IPS-18c (cell line): ENCODE results near the gene SPSB2.
"Not testable (repeated sequence)": the region's sequence is repeated elsewhere in the genome, so short reads cannot be mapped to it uniquely, and the experiment has no call there.

Experiments
- H3K4me3 ChIP-seq: 2 replicates; pipeline ENCODE4 v1.7.0; 2013; ENCODE audit warnings: low read depth, mild to moderate bottlenecking, low read length, moderate library complexity; ENCODE audit not compliant: insufficient read depth
- H3K9me3 ChIP-seq: one replicate; pipeline ENCODE4 v1.6.1; 2013; ENCODE audit warnings: mild to moderate bottlenecking, low read length, moderate library complexity; ENCODE audit not compliant: control insufficient read depth, insufficient read depth

The SPSB2 gene

GRCh38 chr12:6873094-6874014 lies at the start of gene SPSB2:
SPSB2 (minus strand) TSS chr12:6873303; CDS start chr12:6872901, 402 bp downstream.
- peaks cover 1% of the 10 kb centered on the region for H3K9me3 ChIP-seq
- H3K4me3 ChIP-seq = peak within 1 kb of the TSS; percentile 94

DNA sequence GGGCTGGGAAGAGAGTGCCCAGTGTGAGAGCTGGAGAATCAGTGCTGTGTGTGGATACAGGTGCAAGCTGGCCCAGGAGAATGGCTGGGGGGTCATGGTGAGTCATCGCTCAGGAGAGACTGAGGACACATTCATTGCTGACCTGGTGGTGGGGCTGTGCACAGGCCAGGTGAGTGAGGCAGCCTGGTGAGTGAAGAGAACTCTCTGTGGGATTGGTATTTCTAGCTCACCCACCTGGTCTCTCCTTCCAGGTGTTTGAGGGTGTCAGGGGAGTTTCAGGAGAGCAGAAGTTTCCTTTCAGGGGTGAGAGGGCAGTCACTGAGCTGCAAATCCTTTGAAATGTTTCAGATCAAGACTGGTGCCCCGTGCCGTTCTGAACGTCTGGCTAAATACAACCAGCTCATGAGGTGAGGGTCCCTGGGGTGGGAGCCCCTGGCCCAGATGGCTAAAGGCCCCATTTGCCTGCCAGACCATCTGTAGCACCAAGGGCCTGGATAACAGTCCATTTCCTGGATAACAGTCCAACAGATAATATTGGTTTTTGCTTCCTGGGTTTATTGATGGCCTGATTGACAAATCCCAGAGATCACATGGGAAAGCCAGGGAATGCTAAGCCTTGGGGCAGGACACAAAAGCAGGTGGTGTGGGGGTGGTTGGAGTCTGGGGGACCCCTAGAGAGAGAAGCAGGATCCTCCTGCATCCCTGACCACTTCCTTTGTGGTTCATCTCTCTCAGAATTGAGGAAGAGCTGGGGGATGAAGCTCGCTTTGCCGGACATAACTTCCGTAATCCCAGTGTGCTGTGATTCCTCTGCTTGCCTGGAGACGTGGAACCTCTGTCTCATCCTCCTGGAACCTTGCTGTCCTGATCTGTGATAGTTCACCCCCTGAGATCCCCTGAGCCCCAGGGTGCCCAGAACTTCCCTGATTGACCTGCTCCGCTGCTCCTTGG lies 49.2 kb upstream of the SPSB2 start:
- Histone ChIP-seq H3K9me3 (no peaks in the 10 kb centered on the region), H3K4me3 (no peak overlapping the region)

DNA sequence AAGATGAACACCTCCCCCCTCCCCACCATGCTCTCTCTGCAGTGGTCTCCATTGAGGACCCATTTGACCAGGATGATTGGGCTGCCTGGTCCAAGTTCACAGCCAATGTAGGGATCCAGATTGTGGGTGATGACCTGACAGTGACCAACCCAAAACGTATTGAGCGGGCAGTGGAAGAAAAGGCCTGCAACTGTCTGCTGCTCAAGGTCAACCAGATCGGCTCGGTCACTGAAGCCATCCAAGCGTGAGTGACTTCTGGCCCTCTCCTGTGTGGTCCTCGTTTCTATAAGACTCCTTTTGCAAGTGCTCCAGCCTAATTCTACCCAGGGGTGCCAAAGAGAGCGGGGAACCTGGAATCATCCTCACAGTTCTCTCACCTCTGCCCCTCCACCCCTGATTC lies 48.4 kb upstream of the SPSB2 start:
- Histone ChIP-seq H3K4me3 (no peak overlapping the region), H3K9me3 (no peaks in the 10 kb centered on the region)

DNA sequence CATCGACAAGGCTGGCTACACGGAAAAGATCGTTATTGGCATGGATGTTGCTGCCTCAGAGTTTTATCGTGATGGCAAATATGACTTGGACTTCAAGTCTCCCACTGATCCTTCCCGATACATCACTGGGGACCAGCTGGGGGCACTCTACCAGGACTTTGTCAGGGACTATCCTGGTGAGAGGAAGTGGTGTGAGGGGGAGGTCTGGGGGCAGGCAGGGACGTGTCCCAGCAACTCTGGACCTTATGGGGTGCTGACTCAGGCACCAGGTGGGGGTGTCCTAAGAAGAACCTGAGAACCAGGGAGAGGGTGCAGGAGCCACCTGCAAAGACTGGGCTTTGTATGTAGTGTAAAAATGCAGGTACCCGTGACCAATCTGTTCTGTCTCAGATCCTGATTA lies 46.5 kb upstream of the SPSB2 start:
- no peaks in the 10 kb centered on the region for H3K9me3 ChIP-seq
- H3K4me3 ChIP-seq = no peak overlapping the region

DNA sequence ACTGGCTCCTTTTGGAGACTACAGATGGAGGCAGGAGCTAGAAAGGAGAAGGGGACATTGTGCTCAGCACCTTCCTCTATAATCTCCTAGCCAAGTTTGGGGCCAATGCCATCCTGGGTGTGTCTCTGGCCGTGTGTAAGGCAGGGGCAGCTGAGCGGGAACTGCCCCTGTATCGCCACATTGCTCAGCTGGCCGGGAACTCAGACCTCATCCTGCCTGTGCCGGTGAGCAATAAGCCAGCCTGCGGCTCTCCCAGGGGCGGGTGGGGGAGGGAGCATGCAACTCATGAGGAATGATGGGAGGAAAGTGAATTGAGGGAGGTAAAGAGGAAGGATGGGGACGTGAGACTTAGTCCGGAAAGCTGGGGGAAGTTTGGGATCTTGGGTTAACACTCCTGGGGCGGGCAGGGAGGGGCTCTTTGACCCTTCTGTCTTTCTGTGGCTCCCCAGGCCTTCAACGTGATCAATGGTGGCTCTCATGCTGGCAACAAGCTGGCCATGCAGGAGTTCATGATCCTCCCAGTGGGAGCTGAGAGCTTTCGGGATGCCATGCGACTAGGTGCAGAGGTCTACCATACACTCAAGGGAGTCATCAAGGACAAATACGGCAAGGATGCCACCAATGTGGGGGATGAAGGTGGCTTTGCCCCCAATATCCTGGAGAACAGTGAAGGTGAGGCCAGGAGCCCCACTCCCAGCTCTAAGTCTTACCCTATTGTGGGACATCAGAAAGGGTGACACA lies 44.6 kb upstream of the SPSB2 start:
- no peaks in the 10 kb centered on the region for H3K9me3 ChIP-seq

GRCh38 chr12:6916426-6917200 lies 43.5 kb upstream of the SPSB2 start:
- no peaks in the 10 kb centered on the region for H3K9me3 ChIP-seq
- 0 out of 2 replicates have a peak overlapping the region, but pooled peaks have one; percentile 31 for H3K4me3 ChIP-seq

More for the DNA sequence above, 44.6 kb upstream of the SPSB2 start:
- no peak overlapping the region for H3K4me3 ChIP-seq

GRCh38 chr12:6915789-6916285 lies 42.7 kb upstream of the SPSB2 start:
- no peaks in the 10 kb centered on the region for H3K9me3 ChIP-seq
- peak overlapping the region; percentile 31; the same call in 1 of the 2 replicates for H3K4me3 ChIP-seq

GRCh38 chr12:6914947-6915788 lies 42.1 kb upstream of the SPSB2 start:
- Histone ChIP-seq H3K9me3 (no peaks in the 10 kb centered on the region), H3K4me3 (peak overlapping the region; percentile 74)

GRCh38 chr12:6914246-6914946 lies 41.3 kb upstream of the SPSB2 start, which contains the start of gene ENO2:
ENO2 (plus strand) TSS chr12:6914580; CDS start chr12:6915833, 1,253 bp downstream.
- H3K4me3 ChIP-seq = peak within 1 kb of the TSS; percentile 74

DNA sequence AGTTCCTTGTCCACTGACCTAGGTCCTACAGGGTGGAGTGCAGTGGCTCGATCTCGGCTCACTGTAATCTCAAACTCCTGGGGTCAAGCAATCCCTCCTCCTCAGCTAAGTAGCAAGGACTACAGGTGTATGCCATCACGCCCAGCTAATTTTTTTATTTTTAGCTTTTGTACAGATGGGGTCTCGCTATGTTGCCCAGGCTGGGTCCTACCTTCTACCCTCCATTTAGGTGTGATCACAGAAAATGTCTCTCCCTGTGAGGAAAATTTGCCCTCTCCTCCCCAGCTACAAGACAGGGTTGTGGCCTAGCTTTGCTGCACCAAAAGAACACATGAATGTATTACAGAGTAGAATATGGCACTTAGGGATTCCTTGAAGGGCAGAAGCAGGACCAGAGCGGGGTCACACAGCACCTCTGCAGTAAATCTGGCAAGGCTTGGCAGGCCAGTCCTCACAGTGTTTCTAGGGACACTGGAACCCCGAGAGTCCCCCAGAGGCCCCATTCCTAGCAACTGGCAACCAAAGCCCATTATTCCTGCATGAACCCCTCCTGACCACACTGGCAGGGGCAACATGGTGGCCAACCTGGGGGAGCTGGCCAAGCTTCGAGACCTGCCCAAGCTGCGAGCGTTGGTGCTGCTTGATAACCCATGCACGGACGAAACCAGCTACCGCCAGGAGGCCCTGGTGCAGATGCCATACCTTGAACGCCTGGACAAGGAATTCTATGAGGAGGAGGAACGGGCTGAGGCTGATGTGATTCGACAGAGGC lies 39.2 kb upstream of the SPSB2 start:
- H3K9me3 ChIP-seq = no peaks in the 10 kb centered on the region

More at GRCh38 chr12:6914246-6914946, 41.3 kb upstream of the SPSB2 start, which contains the start of gene ENO2:
- no peaks in the 10 kb centered on the region for H3K9me3 ChIP-seq

GRCh38 chr12:6909421-6910145 lies 36.5 kb upstream of the SPSB2 start:
- no peaks in the 10 kb centered on the region for H3K9me3 ChIP-seq

More for the DNA sequence above, 39.2 kb upstream of the SPSB2 start:
- no peak overlapping the region for H3K4me3 ChIP-seq

GRCh38 chr12:6908141-6908540 lies 35.0 kb upstream of the SPSB2 start:
- not testable (repeated sequence) for H3K9me3 ChIP-seq, H3K4me3 ChIP-seq

More at GRCh38 chr12:6909421-6910145, 36.5 kb upstream of the SPSB2 start:
- no peak overlapping the region for H3K4me3 ChIP-seq

- Histone ChIP-seq H3K4me3 (peak overlapping the region; percentile 52; the same call in 1 of the 2 replicates), H3K9me3 (no peaks in the 10 kb centered on the region)
Measured at GRCh38 chr12:6905414-6906040, 32.4 kb upstream of the SPSB2 start.
